ENCODE results near the gene CLN6. TPM values are rescaled to one million over a fixed set of nuclear protein-coding genes. Genes with fewer than 3 reads are reported as not detected.
A peak's percentile ranks its signal among the peaks of the same experiment; 100 is the strongest.

CLN6 gene
- total RNA-seq, result 10 to 100 TPM; 14.9 to 19.0 (median 15.5) TPM
- 8.8 TPM for total RNA-seq (2013)

GRCh38 chr15:68229386-68230156 is at the start of gene CLN6:
Gene CLN6 (minus strand): TSS chr15:68229728. CDS start chr15:68229584, 144 bp downstream.
- Histone ChIP-seq H3K4me3 (ENCODE audit: low read length) (peak within 1 kb of the TSS; percentile 72), H3K36me3 (ENCODE audit: control insufficient read depth, insufficient read depth, low read length) (no peaks in the 10 kb centered on the region), H3K27me3 (ENCODE audit: control insufficient read depth, insufficient read depth, low read length) (no peaks in the 10 kb centered on the region), H3K27ac (ENCODE audit: low read length) (peak within 1 kb of the TSS; percentile 39), H3K9me3 (ENCODE audit: control insufficient read depth, insufficient read depth, low read length) (no peaks in the 10 kb centered on the region), H3K4me1 (ENCODE audit: control insufficient read depth, insufficient read depth, low read length) (peaks cover 25% of the 10 kb centered on the region)
- Mint-ChIP-seq H3K4me1 (peaks cover 27 to 31% of the 10 kb centered on the region in 2 donors), H3K27me3 (ENCODE audit: low read depth in 2 of 2) (peaks cover 1 to 3% of the 10 kb centered on the region in 2 donors), H3K4me3 (peak within 1 kb of the TSS; percentile 92), H3K9me3 (no peaks in the 10 kb centered on the region), H3K36me3 (no peaks in the 10 kb centered on the region), H3K27ac (peak within 1 kb of the TSS; percentile 73 to 85)
- no peak for TF ChIP-seq CTCF (IDR thresholded peaks at IDR 0.05)
- DNase-seq (peak; percentile 77 to 89), ATAC-seq (peak; percentile 89 to 96 (median 89))
- intact Hi-C loops (cut with micrococcal nuclease), result loop anchor here (1.0 to 2.0 kb wide), 2 partner anchors 49 to 175 kb away; partner anchors contain the start of gene PIAS1
- WGBS (ENCODE audit: insufficient coverage), result under 1% methylated on average over 82 of the region's 82 CpGs

DNA sequence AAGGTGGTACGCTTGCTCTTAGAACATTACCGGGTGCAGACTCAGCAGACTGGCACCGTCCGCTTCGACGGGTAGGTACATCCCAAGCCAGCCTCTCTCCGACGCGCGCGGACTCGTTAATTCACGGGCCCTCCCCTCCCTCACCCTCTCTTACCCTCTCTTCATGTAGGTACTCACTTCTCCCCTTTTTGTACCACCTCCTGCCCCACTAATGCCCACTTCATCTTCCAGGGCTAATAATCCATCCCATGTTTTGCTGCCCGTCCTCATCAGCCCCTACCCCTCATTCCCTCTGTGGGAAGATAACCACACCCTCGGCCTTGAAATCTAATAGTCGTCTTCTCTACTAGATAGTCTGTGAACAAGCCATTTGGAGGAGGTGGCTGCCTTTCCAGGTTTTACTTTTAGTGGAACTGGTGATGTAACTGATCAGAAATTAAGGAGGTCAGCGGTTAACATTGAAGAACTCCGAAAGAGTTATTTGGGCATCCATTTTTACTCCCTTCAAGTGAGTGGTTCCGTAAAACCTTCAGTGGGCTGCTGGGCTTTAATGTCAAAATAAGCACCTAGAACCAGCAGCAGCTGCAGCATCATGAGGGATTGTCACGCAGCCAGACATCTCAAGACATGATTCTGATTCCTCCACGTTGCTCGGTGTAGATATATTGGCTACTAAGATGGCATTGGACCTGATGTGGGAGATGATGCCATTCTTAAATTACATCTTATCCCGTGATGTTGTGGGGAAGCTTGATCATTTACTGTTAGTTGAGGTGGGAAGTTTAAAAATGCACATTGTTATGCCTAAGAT is 49.3 kb upstream of the CLN6 start:
- Mint-ChIP-seq H3K4me1 (peaks cover 51% of the 10 kb centered on the region in 2 donors), H3K27me3 (ENCODE audit: low read depth in 2 of 2) (no peaks in the 10 kb centered on the region), H3K27ac (peak overlapping the region; percentile 96 to 98), H3K36me3 (no peaks in the 10 kb centered on the region), H3K9me3 (no peaks in the 10 kb centered on the region), H3K4me3 (peak overlapping the region; percentile 94)
- peak overlapping the region; percentile 89 for H3K27ac ChIP-seq (ENCODE audit: low read length)
- no peak for TF ChIP-seq CTCF (IDR thresholded peaks at IDR 0.05)
- peaks cover 33% of the 10 kb centered on the region for H3K4me1 ChIP-seq (ENCODE audit: control insufficient read depth, insufficient read depth, low read length)
- DNase-seq (peak in 1 of 2 donors; percentile 30), ATAC-seq (peak in 1 of 3 donors; percentile 9)
- no peaks in the 10 kb centered on the region for H3K36me3 ChIP-seq (ENCODE audit: control insufficient read depth, insufficient read depth, low read length)
- H3K4me3 ChIP-seq (ENCODE audit: low read length), result peak overlapping the region; percentile 72
- 6% methylated on average over 20 of the region's 23 CpGs for WGBS (ENCODE audit: insufficient coverage)
- H3K9me3 ChIP-seq (ENCODE audit: control insufficient read depth, insufficient read depth, low read length), result no peaks in the 10 kb centered on the region
- intact Hi-C loops (cut with micrococcal nuclease), result loop anchor here (1.0 to 5.0 kb wide), 2 partner anchors 49 to 436 kb away; partner anchors contain the start of genes CLN6 and RNU6-1
- no peaks in the 10 kb centered on the region for H3K27me3 ChIP-seq (ENCODE audit: control insufficient read depth, insufficient read depth, low read length)

DNA sequence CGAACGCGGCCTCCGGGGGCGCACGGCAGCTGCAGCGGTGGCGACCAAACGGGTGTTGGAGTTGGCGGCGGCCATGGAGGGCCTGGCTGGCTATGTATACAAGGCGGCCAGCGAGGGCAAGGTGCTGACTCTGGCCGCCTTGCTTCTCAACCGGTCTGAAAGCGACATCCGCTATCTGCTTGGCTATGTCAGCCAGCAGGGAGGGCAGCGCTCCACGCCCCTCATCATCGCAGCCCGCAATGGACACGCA is 48.7 kb upstream of the CLN6 start:
- Histone ChIP-seq H3K4me3 (ENCODE audit: low read length) (peak overlapping the region; percentile 72), H3K36me3 (ENCODE audit: control insufficient read depth, insufficient read depth, low read length) (no peaks in the 10 kb centered on the region), H3K27me3 (ENCODE audit: control insufficient read depth, insufficient read depth, low read length) (no peaks in the 10 kb centered on the region), H3K9me3 (ENCODE audit: control insufficient read depth, insufficient read depth, low read length) (no peaks in the 10 kb centered on the region), H3K4me1 (ENCODE audit: control insufficient read depth, insufficient read depth, low read length) (peaks cover 33% of the 10 kb centered on the region), H3K27ac (ENCODE audit: low read length) (peak overlapping the region; percentile 89)
- DNase-seq (no peak), ATAC-seq (peak in 1 of 3 donors; percentile 14)
- intact Hi-C loops (cut with micrococcal nuclease), result loop anchor here (1.0 to 5.0 kb wide), 2 partner anchors 49 to 436 kb away; partner anchors contain the start of genes CLN6 and RNU6-1
- no peaks in the 10 kb centered on the region for H3K27me3 Mint-ChIP-seq (ENCODE audit: low read depth in 2 of 2)
- no peaks in the 10 kb centered on the region for H3K9me3 Mint-ChIP-seq
- H3K36me3 Mint-ChIP-seq, result no peaks in the 10 kb centered on the region
- 0% methylated on average over 22 of the region's 22 CpGs for WGBS (ENCODE audit: insufficient coverage)
- H3K4me3 Mint-ChIP-seq, result peak overlapping the region; percentile 94
- TF ChIP-seq CTCF (IDR thresholded peaks at IDR 0.05), result peak; percentile 29
- H3K4me1 Mint-ChIP-seq, result peaks cover 51% of the 10 kb centered on the region in 2 donors
- peak overlapping the region; percentile 96 to 98 for H3K27ac Mint-ChIP-seq

Data from natural killer cell (primary cell).